Glomerular endothelial cell (primary cell): Measurements from ENCODE around the gene STRBP. TPM values are rescaled to one million over a fixed set of nuclear protein-coding genes. Genes with fewer than 3 reads are reported as not detected.

Experiments used
- DNase-seq: peaks from one replicate; pipeline ENCODE4 v3.0.0-alpha.2; 2011; ENCODE audit warnings: low read depth, low spot score; ENCODE audit errors: extremely low read depth
- total RNA-seq: library from RNA; depleted of rRNA; stranded (reverse); fragments of >200 nt; gene quantifications from 2 replicates; pipeline ENCODE4 v1.2.3, GENCODE V29; 2015

STRBP gene
- total RNA-seq, 1 donor from 2014 or later, result 10.3 TPM

- no peak for DNase-seq
Observed at GRCh38 chr9:123149067-123149466, 119.3 kb downstream of the STRBP start.

- DNase-seq, result no peak
Observed at GRCh38 chr9:123138163-123138562, 130.2 kb downstream of the STRBP start.

- DNase-seq, result no peak
Observed at GRCh38 chr9:123135430-123135829, 133.0 kb downstream of the STRBP start.

GRCh38 chr9:123132696-123133095 is 135.7 kb downstream of the STRBP start:
- no peak for DNase-seq

- DNase-seq, result no peak
Observed at GRCh38 chr9:123131993-123132392, 136.4 kb downstream of the STRBP start.

- DNase-seq, result no peak
Observed at GRCh38 chr9:123131258-123131657, 137.1 kb downstream of the STRBP start.

GRCh38 chr9:123129423-123129822 is 139.0 kb downstream of the STRBP start:
- no peak for DNase-seq

GRCh38 chr9:123128591-123128990 is 139.8 kb downstream of the STRBP start:
- DNase-seq, result no peak

- no peak for DNase-seq
Observed at GRCh38 chr9:123127512-123128075, 140.8 kb downstream of the STRBP start.

GRCh38 chr9:123121457-123121856 is 146.9 kb downstream of the STRBP start:
- no peak for DNase-seq

- no peak for DNase-seq
Observed at GRCh38 chr9:123120953-123121352, 147.4 kb downstream of the STRBP start.

GRCh38 chr9:123120131-123120530 is 148.3 kb downstream of the STRBP start:
- DNase-seq, result no peak

- DNase-seq, result no peak
Observed at GRCh38 chr9:123119566-123119965, 148.8 kb downstream of the STRBP start.

GRCh38 chr9:123116036-123116435 is 152.3 kb downstream of the STRBP start:
- DNase-seq, result no peak

GRCh38 chr9:123115146-123115913 is 153.1 kb downstream of the STRBP start:
- no peak for DNase-seq

GRCh38 chr9:123113185-123113584 is 155.2 kb downstream of the STRBP start:
- no peak for DNase-seq

GRCh38 chr9:123112015-123112975 is 156.1 kb downstream of the STRBP start:
- no peak for DNase-seq

GRCh38 chr9:123111427-123112014 is 156.9 kb downstream of the STRBP start:
- DNase-seq, result no peak

GRCh38 chr9:123109540-123110279 is 158.7 kb downstream of the STRBP start:
- no peak for DNase-seq

- DNase-seq, result no peak
Observed at GRCh38 chr9:123108976-123109375, 159.4 kb downstream of the STRBP start.
